ENCODE data around the gene TMEM233. TPM values are rescaled to one million over a fixed set of nuclear protein-coding genes. Genes with fewer than 3 reads are reported as not detected.

Gene TMEM233
- total RNA-seq, 2 experiments from 2014 or later = not detected

DNA sequence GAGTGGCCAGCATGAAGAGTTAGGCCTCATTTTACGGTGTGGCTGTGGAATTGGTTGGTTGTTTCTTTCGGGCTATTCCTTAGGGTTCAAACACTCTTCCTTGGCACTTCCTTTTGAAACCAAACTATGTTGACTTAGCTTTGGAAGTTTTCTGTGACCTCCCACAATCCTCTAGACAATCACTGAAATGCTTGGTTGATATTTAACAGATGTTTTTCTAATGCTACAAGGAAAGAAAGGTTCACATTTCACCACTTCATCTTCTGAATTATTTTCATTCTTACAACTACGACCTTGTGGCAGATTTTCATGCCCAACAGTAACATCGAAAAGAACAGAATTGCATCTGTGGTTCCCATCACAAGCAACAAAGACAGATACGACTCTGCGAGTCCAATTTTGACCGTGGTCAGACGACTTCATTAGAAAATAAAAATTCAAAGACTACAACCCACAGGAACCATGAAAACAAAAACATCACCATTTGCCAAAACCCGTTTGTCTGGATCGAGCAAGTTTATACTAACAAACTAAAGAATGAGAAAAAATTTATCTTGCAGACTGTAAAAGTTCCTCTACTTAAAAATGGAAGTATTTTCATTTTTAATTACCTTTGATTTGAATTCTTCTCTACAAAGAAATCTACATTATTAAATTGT is 91.3 kb downstream of the TMEM233 start:
- Mint-ChIP-seq H3K36me3 (peaks cover 17% of the 10 kb centered on the region), H3K4me1 (ENCODE audit: low read depth) (peaks cover 16% of the 10 kb centered on the region), H3K27me3 (no peaks in the 10 kb centered on the region), H3K9me3 (no peaks in the 10 kb centered on the region), H3K27ac (no peak overlapping the region), H3K4me3 (no peak overlapping the region)
- DNase-seq = no peak
- intact Hi-C loops (cut with micrococcal nuclease) = loop anchor here (10.0 kb wide), 1 partner anchor 100 kb away; no protein-coding TSS in a partner anchor
- ChIA-PET CTCF (no interaction called here), POLR2A (no interaction called here)

- H3K4me3 Mint-ChIP-seq = no peak overlapping the region
- H3K36me3 Mint-ChIP-seq = peaks cover 14% of the 10 kb centered on the region
- H3K27ac Mint-ChIP-seq = no peak overlapping the region
- intact Hi-C loops (cut with micrococcal nuclease) = loop anchor here (10.0 kb wide), 1 partner anchor 99 kb away; no protein-coding TSS in a partner anchor
- H3K27me3 Mint-ChIP-seq = no peaks in the 10 kb centered on the region
- CTCF ChIA-PET = interaction anchor here (1.7 kb wide), 1 partner anchor 18 kb away, joined by 3 read pairs; the partner anchor contains the start of gene PRKAB1
- POLR2A ChIA-PET = no interaction called here
- DNase-seq = no peak
- H3K9me3 Mint-ChIP-seq = no peaks in the 10 kb centered on the region
- peaks cover 16% of the 10 kb centered on the region for H3K4me1 Mint-ChIP-seq (ENCODE audit: low read depth)
Observed at GRCh38 chr12:119685375-119685774, 91.8 kb downstream of the TMEM233 start.

DNA sequence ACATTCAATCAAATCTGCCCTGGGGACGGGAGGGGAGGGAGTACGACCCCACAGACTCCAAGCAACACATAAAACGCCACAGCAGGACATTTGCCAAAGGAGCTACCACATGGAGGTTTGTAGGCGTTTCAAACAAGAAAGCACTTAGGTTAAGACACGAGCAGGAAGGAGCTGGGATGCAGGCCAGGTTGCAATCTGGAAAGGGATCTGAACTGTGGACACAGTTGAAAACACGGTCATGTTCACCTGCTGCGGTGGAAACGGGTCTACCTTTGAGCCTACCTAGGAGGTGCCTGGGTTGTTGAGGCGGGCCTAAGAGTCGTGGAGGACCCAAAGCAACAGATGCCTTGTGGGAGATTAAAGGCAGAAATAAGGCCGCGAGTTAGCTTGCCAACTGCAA is 92.8 kb downstream of the TMEM233 start:
- POLR2A ChIA-PET = no interaction called here
- H3K27ac Mint-ChIP-seq = no peak overlapping the region

GRCh38 chr12:119686776-119687175 is 93.2 kb downstream of the TMEM233 start:
- Mint-ChIP-seq H3K27ac (no peak overlapping the region), H3K4me1 (ENCODE audit: low read depth) (peaks cover 13% of the 10 kb centered on the region), H3K4me3 (no peak overlapping the region), H3K9me3 (no peaks in the 10 kb centered on the region), H3K27me3 (no peaks in the 10 kb centered on the region), H3K36me3 (peaks cover 7% of the 10 kb centered on the region)
- ChIA-PET POLR2A (no interaction called here), CTCF (interaction anchor here (1.7 kb wide), 1 partner anchor 19 kb away, joined by 3 read pairs; the partner anchor contains the start of gene PRKAB1)
- no peak for DNase-seq
- intact Hi-C loops (cut with micrococcal nuclease) = loop anchor here (10.0 kb wide), 1 partner anchor 98 kb away; no protein-coding TSS in a partner anchor

More for the DNA sequence above, 92.8 kb downstream of the TMEM233 start:
- intact Hi-C loops (cut with micrococcal nuclease) = loop anchor here (10.0 kb wide), 1 partner anchor 98 kb away; no protein-coding TSS in a partner anchor
- Mint-ChIP-seq H3K4me3 (no peak overlapping the region), H3K9me3 (no peaks in the 10 kb centered on the region), H3K27me3 (no peaks in the 10 kb centered on the region), H3K4me1 (ENCODE audit: low read depth) (peaks cover 16% of the 10 kb centered on the region), H3K36me3 (peaks cover 8% of the 10 kb centered on the region)
- DNase-seq = no peak
- CTCF ChIA-PET = interaction anchor here (1.7 kb wide), 1 partner anchor 19 kb away, joined by 3 read pairs; the partner anchor contains the start of gene PRKAB1

DNA sequence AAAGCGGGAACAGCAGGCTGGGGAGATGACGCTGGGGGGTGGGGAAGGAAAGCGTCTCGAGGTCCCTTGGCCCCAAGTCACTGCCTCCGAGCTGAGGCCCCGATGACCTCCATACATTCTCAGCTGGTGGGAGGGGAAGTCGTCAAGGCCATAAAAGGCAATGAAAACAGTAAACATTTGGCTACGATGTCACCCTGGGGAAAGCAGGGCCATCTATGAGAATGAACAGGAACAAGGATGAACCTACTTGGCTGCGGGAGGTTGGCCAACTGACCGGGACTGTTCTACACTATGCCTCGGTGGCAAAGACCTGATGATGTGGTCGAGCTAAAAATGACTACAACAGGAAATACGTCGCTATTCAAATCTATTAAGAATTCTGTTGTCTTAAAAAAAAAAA is 93.8 kb downstream of the TMEM233 start:
- H3K27me3 Mint-ChIP-seq = no peaks in the 10 kb centered on the region
- intact Hi-C loops (cut with micrococcal nuclease) = loop anchor here (10.0 kb wide), 1 partner anchor 97 kb away; no protein-coding TSS in a partner anchor
- H3K27ac Mint-ChIP-seq = no peak overlapping the region
- peaks cover 7% of the 10 kb centered on the region for H3K4me1 Mint-ChIP-seq (ENCODE audit: low read depth)
- ChIA-PET POLR2A (no interaction called here), CTCF (no interaction called here)
- DNase-seq = no peak
- H3K4me3 Mint-ChIP-seq = no peak overlapping the region
- peaks cover 6% of the 10 kb centered on the region for H3K36me3 Mint-ChIP-seq
- no peaks in the 10 kb centered on the region for H3K9me3 Mint-ChIP-seq

- no peak for DNase-seq
- Mint-ChIP-seq H3K27ac (no peak overlapping the region), H3K27me3 (no peaks in the 10 kb centered on the region), H3K9me3 (no peaks in the 10 kb centered on the region), H3K4me1 (ENCODE audit: low read depth) (peaks cover 2% of the 10 kb centered on the region), H3K4me3 (no peak overlapping the region), H3K36me3 (peaks cover 6% of the 10 kb centered on the region)
- ChIA-PET POLR2A (no interaction called here), CTCF (no interaction called here)
- intact Hi-C loops (cut with micrococcal nuclease) = loop anchor here (10.0 kb wide), 1 partner anchor 97 kb away; no protein-coding TSS in a partner anchor
Observed at GRCh38 chr12:119687879-119688278, 94.3 kb downstream of the TMEM233 start.

GRCh38 chr12:119689935-119690500 is 96.4 kb downstream of the TMEM233 start:
- H3K27ac Mint-ChIP-seq = no peak overlapping the region
- CTCF ChIA-PET = interaction anchor here (0.6 kb wide), 1 partner anchor 33 kb away, joined by 5 read pairs; no protein-coding TSS in a partner anchor
- no peak for DNase-seq
- no peaks in the 10 kb centered on the region for H3K4me1 Mint-ChIP-seq (ENCODE audit: low read depth)
- H3K4me3 Mint-ChIP-seq = no peak overlapping the region
- intact Hi-C loops (cut with micrococcal nuclease) = loop anchor here (10.0 kb wide), 1 partner anchor 95 kb away; no protein-coding TSS in a partner anchor
- H3K36me3 Mint-ChIP-seq = peaks cover 6% of the 10 kb centered on the region
- no peaks in the 10 kb centered on the region for H3K9me3 Mint-ChIP-seq
- POLR2A ChIA-PET = no interaction called here
- H3K27me3 Mint-ChIP-seq = no peaks in the 10 kb centered on the region

DNA sequence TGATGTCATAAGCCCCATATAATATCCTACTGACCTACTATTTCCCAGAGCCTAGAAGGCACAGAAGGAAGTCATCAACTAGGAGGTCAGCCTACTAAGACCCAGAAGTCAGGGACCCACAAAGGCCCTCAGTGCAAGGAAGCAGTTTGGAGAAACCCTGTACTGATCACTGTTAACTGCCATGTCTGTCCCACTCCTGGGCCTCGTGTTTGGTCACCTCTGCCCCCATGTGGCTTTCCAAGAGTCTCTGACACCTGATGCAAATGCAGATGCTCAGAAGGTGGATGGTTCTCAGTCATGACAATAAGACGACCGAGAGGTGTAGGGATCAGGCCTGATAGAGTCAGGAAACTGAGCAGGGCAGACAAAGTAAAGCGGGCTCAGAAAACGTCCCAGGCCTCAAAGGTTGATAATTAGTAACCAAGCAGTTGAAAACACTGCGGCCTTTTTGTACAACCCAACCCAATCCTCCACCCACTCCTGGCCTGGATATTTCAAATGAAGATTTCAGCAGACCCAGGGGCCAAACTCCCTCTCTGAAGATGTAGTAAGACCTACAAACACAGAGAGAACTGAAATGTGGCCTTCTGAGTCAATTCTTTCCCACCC is 97.7 kb downstream of the TMEM233 start:
- H3K4me1 Mint-ChIP-seq (ENCODE audit: low read depth) = no peaks in the 10 kb centered on the region
- intact Hi-C loops (cut with micrococcal nuclease) = no loop called here
- no peaks in the 10 kb centered on the region for H3K9me3 Mint-ChIP-seq
- CTCF ChIA-PET = interaction anchor here (0.7 kb wide), 1 partner anchor 332 kb away, joined by 3 read pairs; no protein-coding TSS in a partner anchor
- no peak overlapping the region for H3K27ac Mint-ChIP-seq
- DNase-seq = no peak
- POLR2A ChIA-PET = no interaction called here
- peaks cover 4% of the 10 kb centered on the region for H3K36me3 Mint-ChIP-seq
- H3K27me3 Mint-ChIP-seq = no peaks in the 10 kb centered on the region
- no peak overlapping the region for H3K4me3 Mint-ChIP-seq

- Mint-ChIP-seq H3K4me1 (ENCODE audit: low read depth) (no peaks in the 10 kb centered on the region), H3K36me3 (peaks cover 6% of the 10 kb centered on the region), H3K27me3 (no peaks in the 10 kb centered on the region), H3K9me3 (no peaks in the 10 kb centered on the region), H3K4me3 (no peak overlapping the region), H3K27ac (no peak overlapping the region)
- ChIA-PET POLR2A (no interaction called here), CTCF (no interaction called here)
- intact Hi-C loops (cut with micrococcal nuclease) = no loop called here
- DNase-seq = no peak
Observed at GRCh38 chr12:119692410-119692809, 98.8 kb downstream of the TMEM233 start.

Other genes with a start within 250 kb of the TMEM233 start
- gene PRKAB1, start 74.4 kb downstream of the TMEM233 start, total RNA-seq = 10 to 100 TPM; 27.3 to 29.3 TPM